ENCODE measurements around the gene CDH10.

CDH10 gene

GRCh38 chr5:24598956-24599355 is 45.8 kb downstream of the CDH10 start:
- DNase-seq (ENCODE audit: low spot score), result no peak

DNA sequence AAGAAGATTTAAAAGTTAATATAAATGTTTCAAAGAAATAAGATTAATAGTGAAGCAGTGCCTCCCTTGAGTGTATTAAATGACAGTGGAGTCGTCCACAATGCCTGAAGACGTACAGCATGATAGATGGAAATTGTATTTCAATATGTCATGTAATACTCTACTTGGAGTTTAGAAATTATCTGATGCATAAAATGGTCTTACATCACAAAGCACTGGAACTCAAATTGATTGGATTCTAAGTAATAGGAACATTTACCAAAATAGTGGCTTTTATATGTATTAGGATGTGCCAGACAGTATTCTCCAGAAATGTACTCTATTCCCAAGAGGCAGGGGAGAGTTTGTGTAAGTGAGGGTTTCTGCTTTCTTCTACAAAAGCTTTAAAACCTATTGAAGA is 49.4 kb downstream of the CDH10 start:
- DNase-seq (ENCODE audit: low spot score), result no peak

DNA sequence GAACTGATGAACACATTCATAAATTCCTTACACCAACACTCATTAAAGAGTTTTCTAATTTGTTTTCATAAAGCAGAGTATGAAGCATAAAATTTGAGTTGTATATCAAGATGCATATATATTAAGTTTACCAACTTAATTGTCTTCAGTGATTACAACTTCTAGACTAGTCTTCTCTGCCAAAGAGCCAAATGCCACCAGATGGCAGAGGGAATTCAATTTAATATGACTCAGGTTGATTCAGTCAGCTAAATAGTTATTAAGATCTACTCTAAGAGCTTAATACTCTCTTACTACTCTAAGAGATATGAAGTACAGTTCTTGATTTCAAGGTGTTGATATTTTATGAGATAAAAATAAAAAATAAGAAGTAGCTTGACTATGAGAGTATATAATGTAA is 53.4 kb downstream of the CDH10 start:
- no peak for DNase-seq (ENCODE audit: low spot score)

DNA sequence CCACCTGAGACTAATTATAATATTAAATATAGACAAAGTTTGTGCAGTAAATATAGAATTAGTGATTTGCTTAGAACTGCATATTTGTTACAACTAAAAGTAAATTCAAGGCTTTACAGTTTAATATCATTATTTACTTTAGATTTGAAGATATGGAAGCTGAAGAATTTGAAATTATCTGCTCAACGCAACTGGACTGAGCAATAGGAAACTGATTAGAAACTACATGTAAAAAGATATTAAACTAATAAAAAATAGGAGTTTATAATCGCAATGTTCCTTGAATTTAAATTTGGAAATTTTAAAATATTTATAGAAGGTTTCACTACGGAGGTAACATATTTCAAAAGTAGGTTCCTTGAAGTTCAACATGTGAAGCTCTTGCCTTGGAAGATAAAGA is 55.2 kb downstream of the CDH10 start:
- no peak for DNase-seq (ENCODE audit: low spot score)

DNA sequence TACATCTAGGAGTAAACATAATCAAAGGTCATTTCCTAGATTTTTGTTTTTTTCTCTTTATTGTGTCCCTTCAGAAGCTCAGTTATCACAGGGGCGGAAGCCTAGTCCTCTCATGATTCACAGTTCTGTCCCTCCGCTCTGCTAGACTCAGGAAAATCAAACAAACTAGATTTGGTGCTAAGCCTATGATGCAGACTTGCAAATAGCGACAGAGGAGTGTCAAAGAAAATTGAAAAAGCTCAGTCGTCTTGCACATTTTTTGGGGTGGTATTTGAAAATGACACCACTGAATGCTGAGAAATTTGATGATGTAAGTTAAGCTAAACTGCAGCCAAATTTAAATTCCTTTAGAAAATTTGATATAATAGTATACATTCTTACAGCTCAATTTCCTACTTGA is 59.0 kb downstream of the CDH10 start:
- no peak for DNase-seq (ENCODE audit: low spot score)

GRCh38 chr5:24571302-24571701 is 73.5 kb downstream of the CDH10 start:
- no peak for DNase-seq (ENCODE audit: low spot score)

- no peak for DNase-seq (ENCODE audit: low spot score)
These were observed 77.8 kb downstream of the CDH10 start for GRCh38 chr5:24566933-24567332.

DNA sequence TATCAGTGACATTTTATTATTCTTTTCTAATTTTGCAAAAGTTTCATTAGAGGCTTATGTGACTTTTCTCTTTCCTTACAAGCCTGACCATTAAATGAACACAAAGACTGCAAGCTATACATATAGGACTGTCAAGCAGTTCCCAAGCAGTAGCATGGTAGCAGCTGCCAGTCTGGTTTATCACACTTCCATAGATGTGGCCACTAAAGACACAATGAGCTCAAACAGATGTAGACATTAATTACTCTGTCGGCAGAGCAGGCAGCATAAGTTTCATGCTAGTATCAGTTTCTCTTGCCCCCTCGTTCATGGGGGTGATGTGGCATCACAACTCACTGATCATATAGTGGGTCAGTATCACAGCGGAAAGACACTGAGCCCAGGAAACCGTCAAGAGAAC is 89.5 kb downstream of the CDH10 start:
- DNase-seq (ENCODE audit: low spot score), result no peak

- DNase-seq (ENCODE audit: low spot score), result no peak
These were observed 97.6 kb downstream of the CDH10 start for GRCh38 chr5:24547132-24547531.

DNA sequence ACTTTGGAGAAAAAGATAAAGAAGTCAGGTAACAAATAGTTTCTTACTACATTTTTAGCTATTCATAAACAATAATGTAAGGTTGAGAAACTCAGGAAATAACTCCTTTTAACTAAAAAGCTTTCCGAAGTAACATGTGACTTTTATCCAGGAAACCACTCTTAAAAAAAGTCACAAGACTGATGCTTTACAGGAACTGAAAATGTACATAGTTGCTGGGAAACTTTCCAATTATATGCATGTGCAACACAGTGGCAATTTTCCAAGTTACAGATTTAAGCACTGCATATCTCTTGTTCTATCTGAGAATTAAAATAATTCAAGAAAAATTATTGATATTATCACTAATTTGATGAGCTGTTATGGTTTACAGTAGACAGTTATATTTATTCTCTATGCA is 105.2 kb downstream of the CDH10 start:
- DNase-seq (ENCODE audit: low spot score), result no peak

DNA sequence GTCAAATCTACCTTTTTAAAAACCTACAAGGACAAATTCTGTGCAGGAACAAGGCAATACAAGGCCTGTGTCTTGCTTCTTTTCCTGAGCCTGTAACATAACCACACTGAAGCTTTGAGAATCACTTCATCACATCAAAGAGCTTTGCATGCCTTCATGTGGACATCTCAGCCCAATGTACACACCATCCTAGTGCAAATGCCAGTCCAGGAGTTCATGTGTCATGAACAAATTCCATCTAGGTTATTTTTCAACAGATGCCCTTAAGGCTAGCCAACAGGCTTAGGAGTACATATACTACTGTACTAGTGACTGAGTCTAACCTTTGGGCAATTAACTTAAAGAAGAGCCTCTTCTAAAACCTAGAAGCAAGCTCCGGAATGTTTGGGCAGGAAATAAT is 106.4 kb downstream of the CDH10 start:
- no peak for DNase-seq (ENCODE audit: low spot score)

- no peak for DNase-seq (ENCODE audit: low spot score)
These were observed 109.1 kb downstream of the CDH10 start for GRCh38 chr5:24535646-24536045.

DNA sequence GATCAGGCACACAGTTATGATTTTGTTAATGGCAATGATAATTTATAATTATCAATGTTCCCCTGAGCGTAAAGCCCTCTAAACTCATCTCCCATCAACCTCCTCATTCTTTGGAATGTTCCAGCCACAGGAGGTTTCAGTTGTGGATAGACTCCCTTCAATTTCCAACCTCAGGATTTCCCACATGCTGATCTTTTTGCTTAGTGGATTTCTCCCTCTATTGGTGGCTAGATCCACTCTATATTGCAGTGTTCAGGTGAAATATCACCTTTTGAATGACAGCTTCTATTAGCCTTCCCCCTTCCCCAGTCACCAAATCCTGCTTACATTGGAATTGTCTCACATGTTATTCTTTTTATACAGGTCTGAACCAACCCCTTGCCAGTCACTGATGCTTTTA is 113.9 kb downstream of the CDH10 start:
- no peak for DNase-seq (ENCODE audit: low spot score)

DNA sequence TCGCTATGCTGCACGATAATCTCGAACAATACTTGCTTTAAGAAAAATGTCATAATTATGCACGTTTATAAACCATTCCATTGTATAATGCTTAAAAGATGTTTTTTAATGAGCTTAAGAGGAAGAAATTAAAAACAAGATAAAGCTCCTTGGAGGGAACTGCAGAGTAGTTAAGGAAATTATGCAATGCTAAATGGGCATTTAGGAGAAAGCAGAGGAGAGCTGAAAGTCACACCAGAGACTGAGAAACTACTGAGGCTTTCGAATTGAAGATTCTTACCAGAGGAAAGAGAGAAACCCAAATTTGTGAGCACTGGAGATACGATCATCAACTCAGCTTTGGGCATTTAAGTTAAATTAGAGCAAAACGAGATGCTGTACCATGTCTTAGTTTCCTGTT is 119.4 kb downstream of the CDH10 start:
- no peak for DNase-seq (ENCODE audit: low spot score)

DNA sequence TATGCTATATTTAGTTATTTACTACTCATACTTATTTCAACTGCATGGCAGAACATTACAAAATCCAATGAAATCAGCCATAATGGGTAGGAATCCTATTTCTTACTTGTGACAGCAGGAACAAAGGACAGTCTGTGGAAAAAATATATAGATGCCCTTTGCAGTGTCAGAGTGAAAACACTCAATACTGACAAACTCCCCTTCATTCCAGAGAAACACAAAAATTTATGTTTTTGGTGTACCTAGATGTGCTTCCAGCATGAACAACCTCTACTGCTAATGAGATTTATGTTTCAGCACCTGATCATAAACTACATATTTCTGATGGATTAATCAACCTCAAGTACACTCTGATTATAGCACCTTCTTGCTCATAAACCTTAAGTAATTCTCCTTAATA is 132.4 kb downstream of the CDH10 start:
- no peak for DNase-seq (ENCODE audit: low spot score)

DNA sequence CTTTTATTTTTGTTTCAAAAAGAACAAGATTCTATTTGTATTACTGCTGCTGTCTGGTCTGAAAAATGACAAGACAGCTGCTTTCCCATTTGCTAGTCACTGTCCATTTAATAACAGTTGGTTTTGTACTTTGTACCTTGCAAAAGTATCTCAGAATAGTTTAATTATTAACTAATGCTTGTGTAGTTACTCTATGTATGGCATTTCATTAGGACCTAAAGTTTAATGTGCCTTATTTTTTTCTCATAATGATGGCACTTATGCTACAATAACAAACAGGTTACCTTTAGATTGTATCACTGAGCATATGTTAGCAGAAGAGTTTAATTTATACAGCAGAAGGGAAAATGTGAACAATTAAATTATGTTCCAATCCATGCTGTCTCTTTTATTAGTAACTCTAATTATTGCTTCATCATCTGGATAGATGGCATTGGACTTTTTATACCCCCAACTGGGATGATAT is 134.2 kb downstream of the CDH10 start:
- no peak for DNase-seq (ENCODE audit: low spot score)

- no peak for DNase-seq (ENCODE audit: low spot score)
These were observed 134.8 kb downstream of the CDH10 start for GRCh38 chr5:24509943-24510342.

GRCh38 chr5:24505258-24505657 is 139.5 kb downstream of the CDH10 start:
- no peak for DNase-seq (ENCODE audit: low spot score)

GRCh38 chr5:24497591-24498157 is 147.1 kb downstream of the CDH10 start:
- DNase-seq (ENCODE audit: low spot score), result no peak

- no peak for DNase-seq (ENCODE audit: low spot score)
These were observed 147.6 kb downstream of the CDH10 start for GRCh38 chr5:24497145-24497544.

DNA sequence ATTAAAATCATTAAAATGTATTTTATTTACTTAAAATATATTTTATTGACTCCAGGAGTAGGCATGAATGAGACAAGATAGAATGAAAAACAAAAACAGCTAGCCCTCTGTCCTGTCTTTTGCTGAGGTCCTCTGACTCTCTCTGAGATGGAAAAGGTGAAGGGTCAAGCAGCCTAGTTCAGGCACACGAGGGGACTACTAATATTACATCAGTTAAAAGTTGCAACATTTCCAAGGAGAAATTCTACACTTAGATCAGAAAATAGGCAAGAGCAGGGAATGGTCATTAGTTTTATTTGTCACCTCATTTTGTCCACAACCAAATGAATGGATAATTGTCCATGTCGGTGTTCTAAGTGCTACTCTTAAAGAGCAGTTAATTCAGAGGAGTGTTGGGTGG is 148.5 kb downstream of the CDH10 start:
- no peak for DNase-seq (ENCODE audit: low spot score)

- DNase-seq (ENCODE audit: low spot score), result no peak
These were observed 152.5 kb downstream of the CDH10 start for GRCh38 chr5:24492229-24492628.

DNA sequence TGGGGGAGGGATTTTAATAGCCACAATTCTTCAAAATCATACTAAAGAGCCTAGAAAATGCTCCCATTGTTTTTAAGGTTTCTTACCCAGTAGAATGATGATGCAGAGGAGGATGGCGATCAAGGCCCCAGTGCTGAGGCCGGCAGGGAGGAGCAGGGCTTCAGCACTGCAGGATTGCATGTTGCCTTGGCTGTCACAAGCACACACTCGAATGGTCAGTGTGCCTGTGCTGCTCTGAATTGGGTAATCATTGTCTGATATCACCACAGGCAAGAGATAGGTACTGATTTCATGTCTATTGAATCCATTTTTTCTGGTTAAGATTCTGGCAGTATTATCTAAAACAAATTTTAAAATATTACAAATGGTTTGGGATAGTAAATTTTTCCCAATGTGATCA is 153.3 kb downstream of the CDH10 start:
- DNase-seq (ENCODE audit: low spot score), result no peak

GRCh38 chr5:24487368-24488229 is 157.2 kb downstream of the CDH10 start:
- no peak for DNase-seq (ENCODE audit: low spot score)

Measured in CD4-positive, alpha-beta T cell treated with Interleukin-2 at 100 ng/mL for 4 hours (primary cell).